Astrocyte (in vitro differentiated cells and primary cell): ENCODE results near the gene KDM5B.
"Not testable (repeated sequence)": the region's sequence is repeated elsewhere in the genome, so short reads cannot be mapped to it uniquely, and the experiment has no call there.

ENCODE experiments used
- CTCF ChIP-seq: IDR thresholded peaks from 2 replicates; pipeline ENCODE4 v1.5.1; 2011; ENCODE audit warnings: low read depth, mild to moderate bottlenecking, inconsistent platforms, low read length, moderate library complexity; ENCODE audit not compliant: insufficient read depth
- EZH2 ChIP-seq: IDR thresholded peaks from 2 replicates; pipeline ENCODE4 v1.6.1; 2012; ENCODE audit warnings: mild to moderate bottlenecking, low read length, inconsistent platforms; ENCODE audit not compliant: insufficient read depth

GRCh38 chr1:202714202-202714601 lies 94.0 kb downstream of the KDM5B start:
- not testable (repeated sequence) for TF ChIP-seq CTCF, EZH2
